HEK293 (cell line): Measurements from ENCODE around the gene PRDM15.

Experiments
- CTCF ChIA-PET: fragments of 350-600 bp; formaldehyde crosslinking; extraction: SDS; loops from one replicate; lab custom pipeline; 2021; ENCODE audit warnings: antibody characterized with exemption; lab: Yijun Ruan, JAX
- POLR2A ChIA-PET: fragments of 300-600 bp; formaldehyde crosslinking; extraction: SDS; loops from one replicate; lab custom pipeline; 2020; ENCODE audit warnings: antibody characterized with exemption, inconsistent platforms; lab: Yijun Ruan, JAX
- H3K27ac ChIP-seq: fragments of 200-500 bp; sonication (Bioruptor generic); 2 replicates; pipeline ENCODE4 v1.5.1; 2014; ENCODE audit warnings: low read depth, low read length, control low read depth, inconsistent platforms; ENCODE audit errors: extremely low read depth
- H3K36me3 ChIP-seq, 2 experiments: fragments of 200-500 bp in 1 of 2; sonication (Bioruptor generic) in 1 of 2; 1 replicate in 1 of 2; 2 replicates in 1 of 2; pipeline ENCODE4 v1.5.1; 2014 to 2017; ENCODE audit warnings: inconsistent platforms in 2 of 2, low read length in 2 of 2; ENCODE audit not compliant: control insufficient read depth in 2 of 2, insufficient read depth in 1 of 2
- H3K4me1 ChIP-seq: fragments of 200-500 bp; sonication (Bioruptor generic); 2 replicates; pipeline ENCODE4 v1.5.1; 2014; ENCODE audit warnings: mild to moderate bottlenecking, low read length, inconsistent platforms; ENCODE audit not compliant: control insufficient read depth, insufficient read depth
- H3K4me3 ChIP-seq: 2 replicates; pipeline ENCODE4 v1.5.1; 2011; ENCODE audit warnings: low read depth, mild to moderate bottlenecking, control low read depth, low read length, moderate library complexity
- H3K9me3 ChIP-seq: fragments of 200-500 bp; sonication (Bioruptor generic); 2 replicates; pipeline ENCODE4 v1.5.1; 2014; ENCODE audit warnings: low read depth, low read length, inconsistent platforms; ENCODE audit not compliant: control insufficient read depth, insufficient read depth
- GLI2 ChIP-seq: fragments of 450-650 bp; formaldehyde crosslinking; IDR thresholded peaks from 2 replicates; pipeline ENCODE4; 2017; ENCODE audit warnings: missing biosample characterization, missing genetic modification characterization, low read depth, borderline replicate concordance
- KLF7 ChIP-seq: fragments of 450-650 bp; formaldehyde crosslinking; IDR thresholded peaks from 2 replicates; pipeline ENCODE4 v1.5.1; 2016; ENCODE audit warnings: missing biosample characterization, missing genetic modification characterization, borderline replicate concordance
- MYNN ChIP-seq: fragments of 450-650 bp; formaldehyde crosslinking; IDR thresholded peaks from 2 replicates; pipeline ENCODE4 v1.5.1; 2016; ENCODE audit warnings: missing biosample characterization, missing genetic modification characterization, borderline replicate concordance
- SCRT2 ChIP-seq: fragments of 450-650 bp; formaldehyde crosslinking; IDR thresholded peaks from 2 replicates; pipeline ENCODE4 v1.5.1; 2016; ENCODE audit warnings: missing biosample characterization, missing genetic modification characterization
- ZBTB48 ChIP-seq: fragments of 450-650 bp; formaldehyde crosslinking; IDR thresholded peaks from 2 replicates; pipeline ENCODE4 v1.5.1; 2016; ENCODE audit warnings: missing biosample characterization, missing genetic modification characterization
- ZBTB7A ChIP-seq: fragments of 450-650 bp; formaldehyde crosslinking; IDR thresholded peaks from 2 replicates; pipeline ENCODE4 v1.5.1; 2016; ENCODE audit warnings: low read depth, missing biosample characterization, missing genetic modification characterization
- ZFHX2 ChIP-seq: fragments of 450-650 bp; formaldehyde crosslinking; conservative IDR thresholded peaks from 2 replicates; pipeline ENCODE4 v1.5.1; 2016; ENCODE audit warnings: missing biosample characterization, missing genetic modification characterization
- ZFP41 ChIP-seq: fragments of 450-650 bp; formaldehyde crosslinking; IDR thresholded peaks from 2 replicates; pipeline ENCODE4 v1.5.1; 2016; ENCODE audit warnings: missing biosample characterization, missing genetic modification characterization, borderline replicate concordance
- ZIC2 ChIP-seq: fragments of 450-650 bp; formaldehyde crosslinking; IDR thresholded peaks from 2 replicates; pipeline ENCODE4 v1.5.1; 2016; ENCODE audit warnings: missing biosample characterization, missing genetic modification characterization
- ZNF114 ChIP-seq: fragments of 450-650 bp; formaldehyde crosslinking; IDR thresholded peaks from 2 replicates; pipeline ENCODE4 v1.5.0; 2017; ENCODE audit warnings: missing biosample characterization, missing genetic modification characterization
- ZNF138 ChIP-seq: fragments of 450-650 bp; formaldehyde crosslinking; IDR thresholded peaks from 2 replicates; pipeline ENCODE4 v1.5.1; 2016; ENCODE audit warnings: missing biosample characterization, missing genetic modification characterization, borderline replicate concordance
- ZNF155 ChIP-seq: fragments of 450-650 bp; formaldehyde crosslinking; IDR thresholded peaks from 2 replicates; pipeline ENCODE4 v1.5.1; 2016; ENCODE audit warnings: missing biosample characterization, missing genetic modification characterization
- ZNF175 ChIP-seq: fragments of 450-650 bp; formaldehyde crosslinking; IDR thresholded peaks from 2 replicates; pipeline ENCODE4 v1.5.1; 2016; ENCODE audit warnings: missing biosample characterization, missing genetic modification characterization
- ZNF2 ChIP-seq: fragments of 450-650 bp; formaldehyde crosslinking; IDR thresholded peaks from 2 replicates; pipeline ENCODE4 v1.5.1; 2016; ENCODE audit warnings: missing biosample characterization, missing genetic modification characterization
- ZNF37A ChIP-seq: fragments of 450-650 bp; IDR thresholded peaks from 2 replicates; pipeline ENCODE4 v1.5.1; 2018; ENCODE audit warnings: missing biosample characterization, missing genetic modification characterization
- ZNF391 ChIP-seq: fragments of 450-650 bp; formaldehyde crosslinking; IDR thresholded peaks from 2 replicates; pipeline ENCODE4 v1.5.1; 2016; ENCODE audit warnings: low read depth, missing biosample characterization, missing genetic modification characterization, borderline replicate concordance
- ZNF394 ChIP-seq: fragments of 450-650 bp; formaldehyde crosslinking; IDR thresholded peaks from 2 replicates; pipeline ENCODE4 v1.5.1; 2016; ENCODE audit warnings: missing biosample characterization, missing genetic modification characterization, mild to moderate bottlenecking, moderate library complexity, borderline replicate concordance
- ZNF398 ChIP-seq: fragments of 450-650 bp; formaldehyde crosslinking; IDR thresholded peaks from 2 replicates; pipeline ENCODE4 v1.5.1; 2017; ENCODE audit warnings: missing biosample characterization, missing genetic modification characterization
- ZNF449 ChIP-seq: fragments of 450-650 bp; formaldehyde crosslinking; IDR thresholded peaks from 2 replicates; pipeline ENCODE4 v1.5.1; 2017; ENCODE audit warnings: missing biosample characterization, mild to moderate bottlenecking, missing genetic modification characterization, moderate library complexity
- ZNF488 ChIP-seq: fragments of 450-650 bp; formaldehyde crosslinking; IDR thresholded peaks from 2 replicates; pipeline ENCODE4 v1.5.1; 2016; ENCODE audit warnings: missing biosample characterization, missing genetic modification characterization
- ZNF501 ChIP-seq: fragments of 450-650 bp; formaldehyde crosslinking; IDR thresholded peaks from 2 replicates; pipeline ENCODE4 v1.5.1; 2016; ENCODE audit warnings: missing biosample characterization, missing genetic modification characterization
- ZNF571 ChIP-seq: fragments of 450-650 bp; formaldehyde crosslinking; IDR thresholded peaks from 2 replicates; pipeline ENCODE4 v1.5.0; 2017; ENCODE audit warnings: missing biosample characterization, missing genetic modification characterization
- ZNF624 ChIP-seq: fragments of 450-650 bp; formaldehyde crosslinking; IDR thresholded peaks from 2 replicates; pipeline ENCODE4 v1.5.1; 2017; ENCODE audit warnings: missing biosample characterization, missing genetic modification characterization
- ZNF677 ChIP-seq: fragments of 450-650 bp; IDR thresholded peaks from 2 replicates; pipeline ENCODE4 v1.5.0; 2018; ENCODE audit warnings: missing biosample characterization, mild to moderate bottlenecking, missing genetic modification characterization, moderate library complexity
- ZNF76 ChIP-seq: fragments of 450-650 bp; formaldehyde crosslinking; IDR thresholded peaks from 2 replicates; pipeline ENCODE4; 2016; ENCODE audit warnings: low read depth, missing biosample characterization, missing genetic modification characterization, borderline replicate concordance
- ZNF776 ChIP-seq: fragments of 450-650 bp; formaldehyde crosslinking; IDR thresholded peaks from 2 replicates; pipeline ENCODE4 v1.5.0; 2017; ENCODE audit warnings: missing biosample characterization, missing genetic modification characterization, borderline replicate concordance
- ZSCAN23 ChIP-seq: fragments of 450-650 bp; formaldehyde crosslinking; IDR thresholded peaks from 2 replicates; pipeline ENCODE4 v1.5.1; 2016; ENCODE audit warnings: missing biosample characterization, missing genetic modification characterization

The PRDM15 gene

GRCh38 chr21:41852151-41852928, 26.8 kb downstream of the PRDM15 start:
- H3K36me3 ChIP-seq = peaks cover 0 to 44% of the 10 kb centered on the region in 2 experiments; a peak in 2 of 3 replicates
- ChIA-PET CTCF (interaction anchor here (0.6 to 0.8 kb wide), 2 partner anchors 233 to 1980 kb away, joined by 3 to 4 read pairs; no protein-coding TSS in a partner anchor), POLR2A (no interaction called here)
- H3K4me1 ChIP-seq = no peaks in the 10 kb centered on the region
- H3K4me3 ChIP-seq = no peak overlapping the region
- H3K27ac ChIP-seq = no peak overlapping the region
- H3K9me3 ChIP-seq = no peaks in the 10 kb centered on the region
- no peak for TF ChIP-seq ZNF677
- no peak for TF ChIP-seq ZNF394 (tag by site-specific recombination)
- no peak for TF ChIP-seq ZNF488
- TF ChIP-seq ZNF2 = no peak
- no peak for TF ChIP-seq ZNF624 (tag by site-specific recombination)
- TF ChIP-seq SCRT2 (tag by site-specific recombination) = peak; percentile 56
- TF ChIP-seq GLI2 (tag by site-specific recombination) = no peak
- TF ChIP-seq ZNF571 (tag by site-specific recombination) = no peak

GRCh38 chr21:41851090-41851790, 27.9 kb downstream of the PRDM15 start:
- ChIA-PET CTCF (no interaction called here), POLR2A (no interaction called here)
- TF ChIP-seq ZNF501 (tag by site-specific recombination) = no peak
- TF ChIP-seq ZIC2 (tag by site-specific recombination) = peak; percentile 28; the same call in 1 of the 2 replicates
- no peak for TF ChIP-seq ZNF776
- TF ChIP-seq MYNN (tag by site-specific recombination) = no peak
- Histone ChIP-seq H3K4me3 (no peak overlapping the region), H3K27ac (no peak overlapping the region), H3K36me3 (peaks cover 0 to 34% of the 10 kb centered on the region in 2 experiments; a peak in 2 of 3 replicates), H3K9me3 (no peaks in the 10 kb centered on the region), H3K4me1 (no peaks in the 10 kb centered on the region)

- CTCF ChIA-PET = interaction anchor here (0.6 to 2.0 kb wide), 5 partner anchors 11 to 459 kb away, joined by 3 to 10 read pairs (median 4); no protein-coding TSS in a partner anchor
- no peaks in the 10 kb centered on the region for H3K9me3 ChIP-seq
- no peak overlapping the region for H3K27ac ChIP-seq
- no peaks in the 10 kb centered on the region for H3K4me1 ChIP-seq
- H3K4me3 ChIP-seq = no peak overlapping the region
- POLR2A ChIA-PET = no interaction called here
- H3K36me3 ChIP-seq = peaks cover 0 to 28% of the 10 kb centered on the region in 2 experiments; a peak in 2 of 3 replicates
- TF ChIP-seq ZNF391 (tag by site-specific recombination) (no peak), ZFP41 (tag by site-specific recombination) (no peak), ZNF76 (no peak), ZNF155 (tag by site-specific recombination) (no peak), ZSCAN23 (tag by site-specific recombination) (no peak), ZBTB7A (no peak), ZNF37A (tag by site-specific recombination) (no peak), ZNF449 (no peak), ZNF677 (no peak), ZNF138 (tag by site-specific recombination) (no peak), ZBTB48 (tag by site-specific recombination) (no peak), ZNF114 (tag by site-specific recombination) (no peak), ZNF175 (no peak), ZFHX2 (no peak), ZNF398 (no peak), KLF7 (no peak)
Measured at GRCh38 chr21:41850085-41850484, 29.1 kb downstream of the PRDM15 start.
